Neural progenitor cell (in vitro differentiated cells): ENCODE measurements around the gene NRN1L. TPM values are rescaled to one million over a fixed set of nuclear protein-coding genes. Genes with fewer than 3 reads are reported as not detected.

Experiments
- DNase-seq: peaks from one replicate; pipeline ENCODE4 v3.0.0-alpha.2; 2016; ENCODE audit warnings: low spot score
- H2AFZ ChIP-seq: fragments of 200-600 bp; sonication (generic); replicated peaks from 2 replicates; pipeline ENCODE4 v1.6.1; 2016; ENCODE audit warnings: antibody characterized with exemption
- H3F3A ChIP-seq: fragments of 200-600 bp; sonication (generic); 2 replicates; pipeline ENCODE4 v1.6.1; 2016; ENCODE audit warnings: antibody characterized with exemption, low read depth
- H3K27ac ChIP-seq: fragments of 200-600 bp; sonication (generic); 2 replicates; pipeline ENCODE4 v1.5.1; 2016; ENCODE audit warnings: mild to moderate bottlenecking
- H3K27me3 ChIP-seq: fragments of 200-600 bp; sonication (generic); 2 replicates; pipeline ENCODE4 v1.6.1; 2016; ENCODE audit warnings: mild to moderate bottlenecking, moderate library complexity
- H3K36me3 ChIP-seq: fragments of 200-600 bp; sonication (generic); 2 replicates; pipeline ENCODE4 v1.5.1; 2016
- H3K4me1 ChIP-seq: fragments of 200-600 bp; sonication (generic); 2 replicates; pipeline ENCODE4 v1.6.1; 2016; ENCODE audit warnings: mixed run types
- H3K4me2 ChIP-seq: fragments of 200-600 bp; sonication (generic); 2 replicates; pipeline ENCODE4 v1.6.1; 2016
- H3K4me3 ChIP-seq: fragments of 200-600 bp; sonication (generic); 2 replicates; pipeline ENCODE4 v1.5.1; 2016
- H3K79me2 ChIP-seq: fragments of 200-600 bp; sonication (generic); 2 replicates; pipeline ENCODE4 v1.6.1; 2016; ENCODE audit warnings: low read depth
- H3K9ac ChIP-seq: fragments of 200-600 bp; sonication (generic); 2 replicates; pipeline ENCODE4 v1.6.1; 2016
- H3K9me3 ChIP-seq: fragments of 200-600 bp; sonication (generic); 2 replicates; pipeline ENCODE4 v1.5.1; 2016; ENCODE audit warnings: low read depth
- H4K20me1 ChIP-seq: fragments of 200-600 bp; sonication (generic); 2 replicates; pipeline ENCODE4 v1.6.1; 2016; ENCODE audit warnings: low read depth
- H3K27ac Mint-ChIP-seq: 3 replicates; pipeline ENCODE4 v1.8.0; 2021; ENCODE audit warnings: mixed read lengths
- H3K27me3 Mint-ChIP-seq: 2 replicates; pipeline ENCODE4 v1.8.0; 2022; ENCODE audit warnings: low read depth, mild to moderate bottlenecking, inconsistent platforms, moderate library complexity, mixed read lengths; ENCODE audit not compliant: insufficient read depth
- H3K36me3 Mint-ChIP-seq: 3 replicates; pipeline ENCODE4 v1.8.0; 2021; ENCODE audit warnings: mixed read lengths
- H3K4me1 Mint-ChIP-seq: 3 replicates; pipeline ENCODE4 v1.8.0; 2021; ENCODE audit warnings: mixed read lengths
- H3K4me3 Mint-ChIP-seq: 3 replicates; pipeline ENCODE4 v1.8.0; 2021; ENCODE audit warnings: mild to moderate bottlenecking, moderate library complexity, mixed read lengths
- H3K9me3 Mint-ChIP-seq: 3 replicates; pipeline ENCODE4 v1.8.0; 2020; ENCODE audit warnings: mixed read lengths
- CTCF ChIP-seq: fragments of 200-600 bp; sonication (generic); IDR thresholded peaks from 2 replicates; pipeline ENCODE4 v1.5.1; 2017; ENCODE audit warnings: antibody characterized with exemption, mild to moderate bottlenecking
- EZH2 ChIP-seq: fragments of 200-600 bp; sonication (generic); IDR thresholded peaks from 2 replicates; pipeline ENCODE4 v1.6.1; 2017; ENCODE audit warnings: antibody characterized with exemption, mild to moderate bottlenecking, moderate library complexity
- EZH2phosphoT487 ChIP-seq: fragments of 200-600 bp; sonication (generic); IDR thresholded peaks from 2 replicates; pipeline ENCODE4 v1.6.1; 2017; ENCODE audit warnings: antibody characterized with exemption
- total RNA-seq: library from RNA; depleted of rRNA; stranded (reverse); fragments of >200 nt; gene quantifications from 2 replicates; pipeline ENCODE4 v1.2.3, GENCODE V29; 2015; ENCODE audit warnings: low replicate concordance

Gene NRN1L
- total RNA-seq, 1 donor from 2014 or later, result 0.54 TPM

GRCh38 chr16:67926181-67926750 is 41.6 kb downstream of the NRN1L start:
- no peak overlapping the region for H3K27ac ChIP-seq
- H2AFZ ChIP-seq, result no peak overlapping the region
- peaks cover 6% of the 10 kb centered on the region for H3K36me3 Mint-ChIP-seq
- peaks cover 2% of the 10 kb centered on the region for H3K27me3 Mint-ChIP-seq
- no peak overlapping the region for H3K9ac ChIP-seq
- H3K79me2 ChIP-seq, result no peaks in the 10 kb centered on the region
- peaks cover 63% of the 10 kb centered on the region for H4K20me1 ChIP-seq
- no peaks in the 10 kb centered on the region for H3K27me3 ChIP-seq
- no peaks in the 10 kb centered on the region for H3K36me3 ChIP-seq
- no peaks in the 10 kb centered on the region for H3K9me3 ChIP-seq
- no peak overlapping the region for H3K4me3 ChIP-seq
- no peak for DNase-seq
- no peaks in the 10 kb centered on the region for H3F3A ChIP-seq
- TF ChIP-seq CTCF, result peak; percentile 7
- TF ChIP-seq EZH2phosphoT487, result no peak
- H3K4me1 Mint-ChIP-seq, result no peaks in the 10 kb centered on the region
- H3K27ac Mint-ChIP-seq, result no peak overlapping the region
- no peaks in the 10 kb centered on the region for H3K9me3 Mint-ChIP-seq
- H3K4me3 Mint-ChIP-seq, result no peak overlapping the region
- H3K4me2 ChIP-seq, result no peak overlapping the region
- no peaks in the 10 kb centered on the region for H3K4me1 ChIP-seq

GRCh38 chr16:67927131-67927941 is 42.7 kb downstream of the NRN1L start:
- Histone ChIP-seq H3K4me3 (no peak overlapping the region), H4K20me1 (peaks cover 52% of the 10 kb centered on the region), H3K27ac (no peak overlapping the region), H3K4me1 (no peaks in the 10 kb centered on the region), H3K9ac (no peak overlapping the region), H3K36me3 (no peaks in the 10 kb centered on the region), H3K4me2 (no peak overlapping the region), H3F3A (no peaks in the 10 kb centered on the region), H3K27me3 (no peaks in the 10 kb centered on the region), H3K79me2 (no peaks in the 10 kb centered on the region), H2AFZ (no peak overlapping the region), H3K9me3 (no peaks in the 10 kb centered on the region)
- no peak for DNase-seq
- Mint-ChIP-seq H3K36me3 (peaks cover 7% of the 10 kb centered on the region), H3K9me3 (no peaks in the 10 kb centered on the region), H3K27ac (no peak overlapping the region), H3K4me1 (no peaks in the 10 kb centered on the region), H3K4me3 (no peak overlapping the region), H3K27me3 (peaks cover 6% of the 10 kb centered on the region)
- TF ChIP-seq EZH2phosphoT487, result no peak
- TF ChIP-seq EZH2, result no peak
- no peak for TF ChIP-seq CTCF

- Mint-ChIP-seq H3K9me3 (no peaks in the 10 kb centered on the region), H3K36me3 (peaks cover 5% of the 10 kb centered on the region), H3K4me3 (peak overlapping the region; percentile 64), H3K27ac (no peak overlapping the region), H3K27me3 (peaks cover 8% of the 10 kb centered on the region), H3K4me1 (no peaks in the 10 kb centered on the region)
- Histone ChIP-seq H3K79me2 (no peaks in the 10 kb centered on the region), H3K4me2 (no peak overlapping the region), H3K4me1 (no peaks in the 10 kb centered on the region), H4K20me1 (peaks cover 44% of the 10 kb centered on the region), H3K27ac (no peak overlapping the region), H3K9ac (no peak overlapping the region), H3K9me3 (no peaks in the 10 kb centered on the region), H3F3A (no peaks in the 10 kb centered on the region), H3K4me3 (no peak overlapping the region), H3K36me3 (no peaks in the 10 kb centered on the region), H2AFZ (no peak overlapping the region), H3K27me3 (no peaks in the 10 kb centered on the region)
- no peak for DNase-seq
- TF ChIP-seq CTCF, result no peak
- no peak for TF ChIP-seq EZH2phosphoT487
- no peak for TF ChIP-seq EZH2
Measured at GRCh38 chr16:67928147-67928546, 43.5 kb downstream of the NRN1L start.
